ENCODE data around the gene TBC1D4.

DNA sequence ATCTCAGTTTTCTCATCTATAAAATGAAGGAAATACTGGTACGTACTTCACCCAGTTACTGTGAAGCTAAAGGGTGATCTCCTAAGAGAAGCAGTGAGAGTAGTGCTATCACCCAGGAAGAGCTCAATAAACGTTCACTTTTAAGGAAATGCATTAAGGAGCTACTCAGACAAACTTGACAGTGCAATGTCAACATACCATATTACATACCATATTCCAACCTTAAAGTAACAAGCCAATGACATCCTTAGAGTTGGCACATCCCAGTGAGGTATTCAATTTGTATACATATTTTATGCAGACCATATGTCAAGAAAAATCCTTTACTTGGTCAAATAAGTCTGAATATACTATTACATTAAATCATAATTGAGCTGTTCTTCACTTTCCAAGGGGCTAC lies 7.0 kb downstream of the TBC1D4 start:
- TF ChIP-seq, protein P1, sequence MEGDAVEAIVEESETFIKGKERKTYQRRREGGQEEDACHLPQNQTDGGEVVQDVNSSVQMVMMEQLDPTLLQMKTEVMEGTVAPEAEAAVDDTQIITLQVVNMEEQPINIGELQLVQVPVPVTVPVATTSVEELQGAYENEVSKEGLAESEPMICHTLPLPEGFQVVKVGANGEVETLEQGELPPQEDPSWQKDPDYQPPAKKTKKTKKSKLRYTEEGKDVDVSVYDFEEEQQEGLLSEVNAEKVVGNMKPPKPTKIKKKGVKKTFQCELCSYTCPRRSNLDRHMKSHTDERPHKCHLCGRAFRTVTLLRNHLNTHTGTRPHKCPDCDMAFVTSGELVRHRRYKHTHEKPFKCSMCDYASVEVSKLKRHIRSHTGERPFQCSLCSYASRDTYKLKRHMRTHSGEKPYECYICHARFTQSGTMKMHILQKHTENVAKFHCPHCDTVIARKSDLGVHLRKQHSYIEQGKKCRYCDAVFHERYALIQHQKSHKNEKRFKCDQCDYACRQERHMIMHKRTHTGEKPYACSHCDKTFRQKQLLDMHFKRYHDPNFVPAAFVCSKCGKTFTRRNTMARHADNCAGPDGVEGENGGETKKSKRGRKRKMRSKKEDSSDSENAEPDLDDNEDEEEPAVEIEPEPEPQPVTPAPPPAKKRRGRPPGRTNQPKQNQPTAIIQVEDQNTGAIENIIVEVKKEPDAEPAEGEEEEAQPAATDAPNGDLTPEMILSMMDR (IDR thresholded peaks at IDR 0.05): no peak
- TF ChIP-seq ZFX (IDR thresholded peaks at IDR 0.05; ENCODE audit: borderline replicate concordance): no peak

Measured in 22Rv1 (cell line).